ENCODE results near the gene DENND1B.
A peak's percentile ranks its signal among the peaks of the same experiment; 100 is the strongest.

Gene DENND1B

GRCh38 chr1:197559655-197560054 lies 215.6 kb downstream of the DENND1B start:
- TF ChIP-seq CTCF (IDR thresholded peaks at IDR 0.05; ENCODE audit: poor library complexity, severe bottlenecking) = no peak
- H3K9me3 ChIP-seq (ENCODE audit: severe bottlenecking) = no peaks in the 10 kb centered on the region
- H3K27me3 ChIP-seq (ENCODE audit: insufficient read depth, poor library complexity, severe bottlenecking) = no peaks in the 10 kb centered on the region
- no peak for ATAC-seq (ENCODE audit: low read depth)
- no peaks in the 10 kb centered on the region for H3K36me3 ChIP-seq (ENCODE audit: low read depth)
- no peak overlapping the region for H3K4me3 ChIP-seq (ENCODE audit: severe bottlenecking)
- peaks cover 10% of the 10 kb centered on the region for H3K4me1 ChIP-seq (ENCODE audit: insufficient read depth, poor library complexity, severe bottlenecking)
- no peak overlapping the region for H3K27ac ChIP-seq (ENCODE audit: poor library complexity, severe bottlenecking)
- DNase-seq (ENCODE audit: low spot score) = no peak

- H3K9me3 ChIP-seq (ENCODE audit: severe bottlenecking) = no peaks in the 10 kb centered on the region
- no peak overlapping the region for H3K27ac ChIP-seq (ENCODE audit: poor library complexity, severe bottlenecking)
- ATAC-seq (ENCODE audit: low read depth) (no peak), DNase-seq (ENCODE audit: low spot score) (no peak)
- no peaks in the 10 kb centered on the region for H3K36me3 ChIP-seq (ENCODE audit: low read depth)
- no peak overlapping the region for H3K4me3 ChIP-seq (ENCODE audit: severe bottlenecking)
- no peaks in the 10 kb centered on the region for H3K27me3 ChIP-seq (ENCODE audit: insufficient read depth, poor library complexity, severe bottlenecking)
- no peak for TF ChIP-seq CTCF (IDR thresholded peaks at IDR 0.05; ENCODE audit: poor library complexity, severe bottlenecking)
- peaks cover 10% of the 10 kb centered on the region for H3K4me1 ChIP-seq (ENCODE audit: insufficient read depth, poor library complexity, severe bottlenecking)
Measured at GRCh38 chr1:197559244-197559643, 216.0 kb downstream of the DENND1B start.

- no peaks in the 10 kb centered on the region for H3K9me3 ChIP-seq (ENCODE audit: severe bottlenecking)
- DNase-seq (ENCODE audit: low spot score) (no peak), ATAC-seq (ENCODE audit: low read depth) (peak; percentile 82)
- H3K27ac ChIP-seq (ENCODE audit: poor library complexity, severe bottlenecking) = no peak overlapping the region
- H3K27me3 ChIP-seq (ENCODE audit: insufficient read depth, poor library complexity, severe bottlenecking) = no peaks in the 10 kb centered on the region
- peaks cover 10% of the 10 kb centered on the region for H3K4me1 ChIP-seq (ENCODE audit: insufficient read depth, poor library complexity, severe bottlenecking)
- no peak for TF ChIP-seq CTCF (IDR thresholded peaks at IDR 0.05; ENCODE audit: poor library complexity, severe bottlenecking)
- no peak overlapping the region for H3K4me3 ChIP-seq (ENCODE audit: severe bottlenecking)
- H3K36me3 ChIP-seq (ENCODE audit: low read depth) = no peaks in the 10 kb centered on the region
Measured at GRCh38 chr1:197557302-197557701, 218.0 kb downstream of the DENND1B start.

- no peaks in the 10 kb centered on the region for H3K36me3 ChIP-seq (ENCODE audit: low read depth)
- no peak for DNase-seq (ENCODE audit: low spot score)
- H3K4me1 ChIP-seq (ENCODE audit: insufficient read depth, poor library complexity, severe bottlenecking) = peaks cover 10% of the 10 kb centered on the region
- TF ChIP-seq CTCF (IDR thresholded peaks at IDR 0.05; ENCODE audit: poor library complexity, severe bottlenecking) = no peak
- no peak overlapping the region for H3K27ac ChIP-seq (ENCODE audit: poor library complexity, severe bottlenecking)
- H3K4me3 ChIP-seq (ENCODE audit: severe bottlenecking) = no peak overlapping the region
- no peaks in the 10 kb centered on the region for H3K27me3 ChIP-seq (ENCODE audit: insufficient read depth, poor library complexity, severe bottlenecking)
- no peak for ATAC-seq (ENCODE audit: low read depth)
- no peaks in the 10 kb centered on the region for H3K9me3 ChIP-seq (ENCODE audit: severe bottlenecking)
Measured at GRCh38 chr1:197553281-197553680, 222.0 kb downstream of the DENND1B start.

GRCh38 chr1:197546989-197547388 lies 228.3 kb downstream of the DENND1B start:
- H3K9me3 ChIP-seq (ENCODE audit: severe bottlenecking) = no peaks in the 10 kb centered on the region

More at GRCh38 chr1:197546989-197547388, 228.3 kb downstream of the DENND1B start:
- Histone ChIP-seq H3K36me3 (ENCODE audit: low read depth) (no peaks in the 10 kb centered on the region), H3K27ac (ENCODE audit: poor library complexity, severe bottlenecking) (no peak overlapping the region), H3K4me3 (ENCODE audit: severe bottlenecking) (no peak overlapping the region), H3K27me3 (ENCODE audit: insufficient read depth, poor library complexity, severe bottlenecking) (no peaks in the 10 kb centered on the region), H3K4me1 (ENCODE audit: insufficient read depth, poor library complexity, severe bottlenecking) (no peaks in the 10 kb centered on the region)
- DNase-seq (ENCODE audit: low spot score) (no peak), ATAC-seq (ENCODE audit: low read depth) (no peak)
- no peak for TF ChIP-seq CTCF (IDR thresholded peaks at IDR 0.05; ENCODE audit: poor library complexity, severe bottlenecking)
